ENCODE results near the gene PLEKHA8. TPM values are rescaled to one million over a fixed set of nuclear protein-coding genes. Genes with fewer than 3 reads are reported as not detected.

PLEKHA8 gene
- total RNA-seq, 2 experiments from 2014 or later, result 10.8 to 10.9 TPM

GRCh38 chr7:30136743-30137485 lies 108.7 kb downstream of the PLEKHA8 start:
- no peak overlapping the region for H3K27ac Mint-ChIP-seq
- H3K36me3 Mint-ChIP-seq, result no peaks in the 10 kb centered on the region
- H3K4me1 Mint-ChIP-seq, result peaks cover 7% of the 10 kb centered on the region
- CTCF ChIA-PET, result no interaction called here
- ATAC-seq, result no peak
- H3K27me3 Mint-ChIP-seq, result peaks cover 29% of the 10 kb centered on the region
- no peaks in the 10 kb centered on the region for H3K9me3 Mint-ChIP-seq (ENCODE audit: low read depth)
- DNase-seq, result no peak
- H3K4me3 Mint-ChIP-seq, result no peak overlapping the region

- no peak overlapping the region for H3K27ac Mint-ChIP-seq
- no peak for DNase-seq
- H3K4me1 Mint-ChIP-seq, result peaks cover 18% of the 10 kb centered on the region
- H3K27me3 Mint-ChIP-seq, result peaks cover 7% of the 10 kb centered on the region
- CTCF ChIA-PET, result no interaction called here
- no peaks in the 10 kb centered on the region for H3K9me3 Mint-ChIP-seq (ENCODE audit: low read depth)
- H3K36me3 Mint-ChIP-seq, result no peaks in the 10 kb centered on the region
- no peak for ATAC-seq
- no peak overlapping the region for H3K4me3 Mint-ChIP-seq
Observed at GRCh38 chr7:30139836-30140384, 111.7 kb downstream of the PLEKHA8 start.

DNA sequence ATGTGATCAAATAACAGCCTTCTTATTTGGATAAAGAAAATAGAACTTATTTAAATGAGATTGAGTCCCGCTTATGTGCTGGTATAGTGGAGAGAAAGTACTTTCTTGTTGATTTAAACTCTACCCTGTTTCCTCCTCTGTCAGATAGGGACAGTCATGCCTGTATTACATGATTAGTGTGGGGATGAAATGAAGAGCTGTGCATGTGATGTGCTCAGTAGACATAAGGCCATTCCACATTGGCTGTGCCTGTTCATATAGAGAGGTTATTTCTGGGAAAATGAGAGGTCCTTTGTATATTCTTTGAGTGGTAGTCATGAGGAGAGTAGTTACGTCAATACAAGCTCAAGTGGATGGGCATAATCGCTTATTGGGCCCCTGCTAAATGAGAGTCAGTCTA lies 112.2 kb downstream of the PLEKHA8 start:
- peaks cover 7% of the 10 kb centered on the region for H3K27me3 Mint-ChIP-seq
- no peaks in the 10 kb centered on the region for H3K36me3 Mint-ChIP-seq
- no peaks in the 10 kb centered on the region for H3K9me3 Mint-ChIP-seq (ENCODE audit: low read depth)
- CTCF ChIA-PET, result no interaction called here
- peaks cover 18% of the 10 kb centered on the region for H3K4me1 Mint-ChIP-seq
- H3K4me3 Mint-ChIP-seq, result no peak overlapping the region
- no peak for ATAC-seq
- H3K27ac Mint-ChIP-seq, result no peak overlapping the region
- DNase-seq, result no peak

GRCh38 chr7:30142710-30143109 lies 114.5 kb downstream of the PLEKHA8 start:
- Mint-ChIP-seq H3K27ac (no peak overlapping the region), H3K4me1 (peaks cover 15% of the 10 kb centered on the region), H3K4me3 (no peak overlapping the region), H3K36me3 (no peaks in the 10 kb centered on the region), H3K27me3 (no peaks in the 10 kb centered on the region), H3K9me3 (ENCODE audit: low read depth) (no peaks in the 10 kb centered on the region)
- ATAC-seq, result no peak
- DNase-seq, result peak; percentile 35
- CTCF ChIA-PET, result interaction anchor here (0.8 to 1.1 kb wide), 2 partner anchors 12 to 15 kb away, joined by 3 read pairs; no protein-coding TSS in a partner anchor

GRCh38 chr7:30143748-30144251 lies 115.6 kb downstream of the PLEKHA8 start:
- Mint-ChIP-seq H3K27me3 (no peaks in the 10 kb centered on the region), H3K9me3 (ENCODE audit: low read depth) (no peaks in the 10 kb centered on the region), H3K36me3 (no peaks in the 10 kb centered on the region), H3K4me3 (no peak overlapping the region), H3K27ac (no peak overlapping the region), H3K4me1 (peaks cover 15% of the 10 kb centered on the region)
- ATAC-seq, result peak; percentile 56
- peak; percentile 55 for DNase-seq
- CTCF ChIA-PET, result interaction anchor here (1.4 kb wide), 1 partner anchor 9 kb away, joined by 4 read pairs; the partner anchor contains the start of gene MTURN

- ATAC-seq (no peak), DNase-seq (no peak)
- CTCF ChIA-PET, result interaction anchor here (1.4 kb wide), 1 partner anchor 10 kb away, joined by 4 read pairs; the partner anchor contains the start of gene MTURN
- no peaks in the 10 kb centered on the region for H3K9me3 Mint-ChIP-seq (ENCODE audit: low read depth)
- H3K27ac Mint-ChIP-seq, result no peak overlapping the region
- H3K27me3 Mint-ChIP-seq, result no peaks in the 10 kb centered on the region
- no peaks in the 10 kb centered on the region for H3K36me3 Mint-ChIP-seq
- peaks cover 22% of the 10 kb centered on the region for H3K4me1 Mint-ChIP-seq
- H3K4me3 Mint-ChIP-seq, result no peak overlapping the region
Observed at GRCh38 chr7:30144657-30145306, 116.6 kb downstream of the PLEKHA8 start.

DNA sequence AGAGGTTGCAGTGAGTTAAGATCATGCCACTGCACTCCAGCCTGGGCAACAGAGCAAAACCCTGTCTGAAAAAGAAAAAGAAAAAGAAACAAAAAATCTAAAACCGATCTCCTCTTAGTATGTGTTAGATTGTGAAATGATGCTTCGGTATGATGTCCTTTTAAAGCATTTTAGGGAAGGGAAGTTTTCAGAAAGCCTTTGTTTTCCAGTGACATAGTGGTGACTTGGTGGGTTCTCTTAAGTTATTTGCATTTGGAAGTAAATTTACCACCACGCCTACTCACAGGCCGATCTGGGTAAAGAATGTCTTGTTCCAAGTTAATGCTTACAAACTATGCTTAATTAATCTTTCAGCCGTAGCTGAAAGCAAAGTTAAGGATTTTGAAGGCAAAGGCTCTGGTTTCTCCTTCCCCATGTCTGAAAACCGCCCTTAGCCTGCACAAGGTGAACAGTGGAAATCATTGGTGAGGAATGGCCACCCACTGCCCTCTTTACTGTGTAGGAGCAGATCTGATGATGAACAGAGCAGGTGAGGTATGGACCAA lies 117.3 kb downstream of the PLEKHA8 start:
- H3K4me1 Mint-ChIP-seq, result peaks cover 22% of the 10 kb centered on the region
- DNase-seq, result peak; percentile 7
- no peaks in the 10 kb centered on the region for H3K9me3 Mint-ChIP-seq (ENCODE audit: low read depth)
- H3K27ac Mint-ChIP-seq, result no peak overlapping the region
- H3K36me3 Mint-ChIP-seq, result no peaks in the 10 kb centered on the region
- no peak for ATAC-seq
- no peaks in the 10 kb centered on the region for H3K27me3 Mint-ChIP-seq
- CTCF ChIA-PET, result no interaction called here
- no peak overlapping the region for H3K4me3 Mint-ChIP-seq

- Mint-ChIP-seq H3K27ac (no peak overlapping the region), H3K36me3 (no peaks in the 10 kb centered on the region), H3K4me1 (peaks cover 22% of the 10 kb centered on the region), H3K9me3 (ENCODE audit: low read depth) (no peaks in the 10 kb centered on the region), H3K4me3 (no peak overlapping the region), H3K27me3 (no peaks in the 10 kb centered on the region)
- ATAC-seq (no peak), DNase-seq (peak; percentile 40)
- CTCF ChIA-PET, result no interaction called here
Observed at GRCh38 chr7:30146127-30146612, 118.0 kb downstream of the PLEKHA8 start.

DNA sequence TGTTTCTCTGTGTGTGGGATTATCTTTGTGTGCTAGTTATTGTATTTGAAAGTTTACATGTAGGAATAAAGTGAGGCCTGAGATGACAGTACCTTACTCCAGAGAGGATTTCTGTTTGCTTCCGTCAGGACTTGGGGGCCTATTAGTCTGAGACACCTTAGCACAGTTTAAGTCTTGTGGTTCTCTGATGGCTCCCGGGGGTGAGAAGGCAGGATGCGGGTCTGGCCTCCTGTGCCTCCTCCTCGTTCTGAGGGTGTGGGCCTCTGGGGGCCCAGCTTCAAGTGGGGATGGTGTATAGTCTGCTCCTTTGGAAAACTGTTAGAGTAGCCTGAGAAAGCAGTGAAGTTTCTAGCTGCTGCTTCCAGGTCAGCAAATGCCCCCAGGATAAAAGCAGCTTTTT lies 119.0 kb downstream of the PLEKHA8 start:
- no peaks in the 10 kb centered on the region for H3K27me3 Mint-ChIP-seq
- no peaks in the 10 kb centered on the region for H3K9me3 Mint-ChIP-seq (ENCODE audit: low read depth)
- peaks cover 22% of the 10 kb centered on the region for H3K4me1 Mint-ChIP-seq
- H3K27ac Mint-ChIP-seq, result no peak overlapping the region
- ATAC-seq (no peak), DNase-seq (peak; percentile 46)
- H3K36me3 Mint-ChIP-seq, result no peaks in the 10 kb centered on the region
- CTCF ChIA-PET, result no interaction called here
- no peak overlapping the region for H3K4me3 Mint-ChIP-seq

- CTCF ChIA-PET, result no interaction called here
- ATAC-seq, result no peak
Observed at GRCh38 chr7:30147785-30148184, 119.6 kb downstream of the PLEKHA8 start.

DNA sequence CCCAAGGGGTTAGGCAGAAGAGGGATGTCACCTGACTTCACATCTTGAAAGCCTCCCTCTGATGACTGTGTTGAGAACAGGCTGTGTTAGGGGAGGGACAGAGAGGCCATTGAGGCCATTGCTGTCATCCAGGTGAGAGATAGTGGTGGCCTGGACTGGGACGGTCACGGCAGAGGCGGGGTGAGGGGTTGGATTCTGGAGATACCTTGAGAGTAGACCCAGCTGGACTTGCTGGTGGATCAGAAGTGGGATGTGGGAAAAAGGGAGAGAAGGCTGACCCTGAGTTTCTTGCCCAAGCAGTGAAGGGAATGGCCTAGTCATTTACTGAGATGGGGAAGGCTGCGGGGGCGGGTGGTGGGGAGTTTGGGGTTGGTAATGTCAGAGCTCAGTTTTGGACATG lies 120.2 kb downstream of the PLEKHA8 start:
- Mint-ChIP-seq H3K4me3 (no peak overlapping the region), H3K36me3 (no peaks in the 10 kb centered on the region), H3K27ac (peak overlapping the region; percentile 61), H3K9me3 (ENCODE audit: low read depth) (no peaks in the 10 kb centered on the region), H3K4me1 (peaks cover 19% of the 10 kb centered on the region), H3K27me3 (no peaks in the 10 kb centered on the region)
- CTCF ChIA-PET, result no interaction called here
- peak; percentile 19 for DNase-seq
- ATAC-seq, result no peak

More at GRCh38 chr7:30147785-30148184, 119.6 kb downstream of the PLEKHA8 start:
- H3K4me3 Mint-ChIP-seq, result no peak overlapping the region
- DNase-seq, result peak; percentile 5
- H3K27me3 Mint-ChIP-seq, result no peaks in the 10 kb centered on the region
- H3K36me3 Mint-ChIP-seq, result no peaks in the 10 kb centered on the region
- peaks cover 22% of the 10 kb centered on the region for H3K4me1 Mint-ChIP-seq
- no peaks in the 10 kb centered on the region for H3K9me3 Mint-ChIP-seq (ENCODE audit: low read depth)
- no peak overlapping the region for H3K27ac Mint-ChIP-seq

GRCh38 chr7:30148951-30149459 lies 120.8 kb downstream of the PLEKHA8 start:
- no peaks in the 10 kb centered on the region for H3K36me3 Mint-ChIP-seq
- DNase-seq (peak; percentile 49), ATAC-seq (peak; percentile 61)
- H3K9me3 Mint-ChIP-seq (ENCODE audit: low read depth), result no peaks in the 10 kb centered on the region
- peak overlapping the region; percentile 17 for H3K4me3 Mint-ChIP-seq
- H3K27me3 Mint-ChIP-seq, result no peaks in the 10 kb centered on the region
- CTCF ChIA-PET, result no interaction called here
- peaks cover 13% of the 10 kb centered on the region for H3K4me1 Mint-ChIP-seq
- no peak overlapping the region for H3K27ac Mint-ChIP-seq

DNA sequence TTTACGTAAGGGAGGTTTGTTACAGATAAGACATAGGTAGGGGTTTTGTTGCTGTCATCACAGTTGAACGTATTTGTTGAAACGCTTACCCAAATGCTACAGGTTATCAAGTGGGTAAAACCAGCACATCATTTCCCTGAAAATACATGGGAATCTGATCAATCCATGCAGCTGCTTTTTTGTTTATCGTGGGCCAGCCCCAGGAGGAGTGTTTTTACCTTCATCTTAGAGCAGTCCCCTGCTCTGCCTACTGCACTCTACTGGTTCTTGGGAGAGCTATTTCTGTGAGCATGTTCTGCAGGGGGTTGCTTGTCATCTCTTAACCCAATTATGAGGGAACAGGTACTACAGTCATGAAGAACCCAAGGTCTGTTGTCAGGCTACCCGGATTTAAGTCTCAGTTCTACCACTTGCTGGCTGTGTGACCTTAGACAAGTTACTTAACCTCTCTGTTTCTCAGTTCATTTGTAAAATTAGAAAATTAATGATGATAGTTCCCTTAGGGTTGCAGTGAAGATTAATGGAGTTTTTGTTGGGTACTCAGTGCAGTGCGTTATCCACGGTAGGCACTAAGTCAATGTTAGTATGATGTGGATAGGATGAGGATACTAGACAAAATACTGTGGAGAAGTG lies 121.5 kb downstream of the PLEKHA8 start:
- no peak overlapping the region for H3K27ac Mint-ChIP-seq
- H3K36me3 Mint-ChIP-seq, result no peaks in the 10 kb centered on the region
- DNase-seq, result no peak
- CTCF ChIA-PET, result no interaction called here
- no peak for ATAC-seq
- H3K4me1 Mint-ChIP-seq, result peaks cover 8% of the 10 kb centered on the region
- H3K27me3 Mint-ChIP-seq, result no peaks in the 10 kb centered on the region
- no peaks in the 10 kb centered on the region for H3K9me3 Mint-ChIP-seq (ENCODE audit: low read depth)
- no peak overlapping the region for H3K4me3 Mint-ChIP-seq

Data from activated CD8-positive, alpha-beta memory T cell treated with anti-CD3 and anti-CD28 coated beads, Interleukin-2, amount 10 ng/mL, durations not matched to agents 7 days and 5 days (primary cell).